Subcutaneous adipose tissue (tissue), 4 donors: Measurements from ENCODE around the gene THEM4. TPM values are rescaled to one million over a fixed set of nuclear protein-coding genes. Genes with fewer than 3 reads are reported as not detected.

Experiments
- total RNA-seq, 4 donors: library from RNA; depleted of rRNA; stranded (reverse); fragments of >200 nt; gene quantifications; one replicate each; pipeline ENCODE4 v1.1.0, GENCODE V29; 2016
- TF ChIP-seq, protein P1 (sequence below): fragments of 450-650 bp; IDR thresholded peaks from one replicate; pipeline ENCODE4 v1.5.1; 2016; ENCODE audit warnings: low read depth, mild to moderate bottlenecking, control low read depth, antibody characterized with exemption, moderate library complexity

Gene THEM4
- total RNA-seq, 4 donors from 2014 or later, result 20.7 to 34.2 (median 26.5) TPM

DNA sequence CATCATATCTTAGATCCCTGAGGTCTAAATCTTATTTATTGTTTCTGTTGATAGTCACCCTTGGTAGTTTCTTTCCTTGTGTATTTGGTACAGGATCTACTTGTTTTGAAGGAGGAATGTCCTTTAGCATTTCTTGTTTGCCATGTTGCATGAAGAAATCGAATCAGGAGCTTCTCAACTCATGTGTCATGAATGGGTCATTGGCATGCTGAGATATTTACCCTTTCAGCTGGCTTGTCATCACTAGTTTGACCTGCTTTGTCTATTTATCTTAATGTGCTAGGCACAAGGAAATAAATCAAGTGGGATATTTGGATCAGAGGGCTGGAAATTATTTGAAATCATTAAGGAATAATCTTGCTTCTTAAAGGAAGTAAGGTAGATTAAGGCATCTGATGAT lies 23.8 kb downstream of the THEM4 start:
- TF ChIP-seq, protein P1, sequence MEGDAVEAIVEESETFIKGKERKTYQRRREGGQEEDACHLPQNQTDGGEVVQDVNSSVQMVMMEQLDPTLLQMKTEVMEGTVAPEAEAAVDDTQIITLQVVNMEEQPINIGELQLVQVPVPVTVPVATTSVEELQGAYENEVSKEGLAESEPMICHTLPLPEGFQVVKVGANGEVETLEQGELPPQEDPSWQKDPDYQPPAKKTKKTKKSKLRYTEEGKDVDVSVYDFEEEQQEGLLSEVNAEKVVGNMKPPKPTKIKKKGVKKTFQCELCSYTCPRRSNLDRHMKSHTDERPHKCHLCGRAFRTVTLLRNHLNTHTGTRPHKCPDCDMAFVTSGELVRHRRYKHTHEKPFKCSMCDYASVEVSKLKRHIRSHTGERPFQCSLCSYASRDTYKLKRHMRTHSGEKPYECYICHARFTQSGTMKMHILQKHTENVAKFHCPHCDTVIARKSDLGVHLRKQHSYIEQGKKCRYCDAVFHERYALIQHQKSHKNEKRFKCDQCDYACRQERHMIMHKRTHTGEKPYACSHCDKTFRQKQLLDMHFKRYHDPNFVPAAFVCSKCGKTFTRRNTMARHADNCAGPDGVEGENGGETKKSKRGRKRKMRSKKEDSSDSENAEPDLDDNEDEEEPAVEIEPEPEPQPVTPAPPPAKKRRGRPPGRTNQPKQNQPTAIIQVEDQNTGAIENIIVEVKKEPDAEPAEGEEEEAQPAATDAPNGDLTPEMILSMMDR, result no peak

DNA sequence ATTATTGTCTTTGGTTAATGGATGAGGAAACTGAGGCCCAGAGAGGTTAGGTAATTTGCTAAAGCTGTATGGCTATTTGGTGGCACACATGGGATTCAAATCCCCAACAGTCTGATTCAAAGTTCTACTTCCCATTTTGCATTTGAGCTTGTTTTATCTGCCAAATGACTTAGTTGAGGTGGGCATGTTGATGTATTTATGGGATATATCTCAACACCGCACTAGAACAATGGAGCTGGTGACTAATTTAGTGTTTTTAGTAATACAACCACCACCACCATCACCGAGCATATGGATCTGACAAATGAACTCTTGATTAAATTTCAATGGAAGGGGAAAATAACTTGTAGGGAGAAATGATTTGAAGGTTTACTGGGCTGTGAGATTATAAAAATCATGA lies 26.8 kb downstream of the THEM4 start:
- TF ChIP-seq, protein P1, result no peak

DNA sequence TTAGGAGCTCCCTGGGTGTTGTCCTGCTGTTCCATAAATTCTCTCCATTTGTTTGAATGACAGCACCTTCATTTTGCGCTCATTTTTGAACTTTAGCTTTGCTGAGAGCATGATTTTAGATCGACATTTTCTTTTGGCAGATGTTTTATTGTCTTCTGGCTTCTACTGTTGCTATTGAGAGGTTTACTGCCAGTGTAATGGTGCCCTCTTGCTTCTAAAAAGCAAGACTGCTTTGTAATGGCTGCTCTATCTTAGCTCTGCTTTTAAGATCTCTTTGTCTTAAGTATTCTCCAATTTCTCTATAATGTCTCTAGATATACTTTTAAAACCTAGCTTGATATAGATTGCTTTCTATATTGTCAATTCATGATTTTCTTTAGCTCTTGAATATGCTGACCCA lies 27.8 kb downstream of the THEM4 start:
- TF ChIP-seq, protein P1, result no peak

DNA sequence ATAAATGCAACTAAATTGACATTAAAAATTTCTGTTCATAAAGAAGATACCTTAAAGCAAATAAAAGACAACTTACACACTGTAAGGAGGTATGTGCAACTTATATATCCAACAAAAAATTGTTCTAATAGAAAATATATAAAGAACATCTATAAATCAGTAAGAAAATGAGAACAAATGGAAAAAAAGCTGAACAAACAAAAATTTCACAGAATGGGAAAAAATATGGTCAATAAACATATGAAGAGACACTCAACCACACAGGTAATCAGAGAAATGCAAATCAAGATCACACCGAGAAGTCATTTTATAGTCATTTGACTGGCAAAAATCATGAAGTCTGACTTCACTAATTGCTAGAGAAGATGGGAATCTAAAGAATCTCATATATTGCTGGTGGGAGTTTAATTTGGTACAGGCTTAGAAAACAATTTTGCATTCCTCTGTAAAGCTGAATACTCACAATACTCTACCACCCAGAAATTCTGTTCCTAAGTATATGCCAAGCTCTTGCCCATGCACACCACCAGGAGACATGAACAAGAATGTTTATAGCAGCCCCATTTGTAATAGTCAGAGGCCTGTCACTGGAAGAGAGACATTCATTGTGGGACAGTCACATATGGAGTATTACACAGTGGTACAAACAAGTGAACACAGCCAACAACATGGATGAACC lies 33.8 kb downstream of the THEM4 start:
- TF ChIP-seq, protein P1, result no peak

DNA sequence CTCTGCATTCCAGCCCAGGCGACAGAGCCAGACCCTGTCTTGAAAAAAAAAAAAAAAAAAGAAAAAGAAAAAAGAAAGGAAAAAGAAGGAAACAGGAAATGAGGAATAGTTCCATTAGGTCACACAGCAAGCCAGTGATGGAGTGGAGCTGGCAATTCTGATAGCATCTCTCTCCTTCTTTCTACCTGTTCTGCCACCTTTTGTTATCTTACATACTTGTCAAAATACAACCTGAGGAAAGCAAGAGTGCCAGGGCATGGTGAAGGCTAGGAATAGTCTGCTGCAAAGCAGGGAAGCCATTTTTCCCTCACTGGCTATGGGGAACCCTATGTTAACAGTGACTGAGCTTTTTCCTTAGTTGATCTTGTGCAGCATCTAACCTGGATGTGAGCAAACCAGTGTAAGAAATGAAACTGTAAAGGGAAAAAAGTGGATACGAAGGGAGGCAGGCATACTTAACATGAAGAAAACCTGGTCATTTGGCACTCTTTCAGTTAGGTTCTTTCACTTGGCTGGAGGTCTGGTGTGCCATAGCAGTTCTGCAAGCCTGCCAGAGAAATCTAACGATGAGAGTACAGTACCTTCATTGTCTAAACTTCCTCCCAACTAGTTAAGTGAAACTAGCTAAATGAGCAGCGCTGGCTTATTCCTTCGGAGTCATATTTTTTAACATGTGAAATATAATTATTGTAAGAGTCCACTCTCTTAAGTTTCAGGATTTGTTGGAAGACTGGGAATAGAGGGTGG lies 37.9 kb downstream of the THEM4 start:
- TF ChIP-seq, protein P1, result no peak

DNA sequence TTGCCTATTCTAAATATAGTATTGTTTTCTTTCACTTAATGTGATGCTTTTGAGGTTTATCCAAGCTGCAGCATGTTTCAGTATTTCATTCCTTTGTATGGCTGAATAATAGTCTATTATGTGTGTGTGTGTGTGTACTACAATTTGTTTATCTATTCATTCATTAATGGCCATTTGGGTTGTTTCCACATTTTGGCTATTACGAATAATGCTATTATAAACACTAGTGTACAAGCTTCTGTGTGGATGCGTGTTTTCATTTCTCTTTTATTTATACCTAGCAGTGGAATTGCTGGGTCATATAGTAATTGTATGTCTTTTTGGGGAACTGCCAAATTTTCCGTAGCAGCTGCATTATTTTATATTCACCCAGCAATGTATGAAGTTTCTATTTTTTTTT lies 40.8 kb downstream of the THEM4 start:
- TF ChIP-seq, protein P1, result no peak

DNA sequence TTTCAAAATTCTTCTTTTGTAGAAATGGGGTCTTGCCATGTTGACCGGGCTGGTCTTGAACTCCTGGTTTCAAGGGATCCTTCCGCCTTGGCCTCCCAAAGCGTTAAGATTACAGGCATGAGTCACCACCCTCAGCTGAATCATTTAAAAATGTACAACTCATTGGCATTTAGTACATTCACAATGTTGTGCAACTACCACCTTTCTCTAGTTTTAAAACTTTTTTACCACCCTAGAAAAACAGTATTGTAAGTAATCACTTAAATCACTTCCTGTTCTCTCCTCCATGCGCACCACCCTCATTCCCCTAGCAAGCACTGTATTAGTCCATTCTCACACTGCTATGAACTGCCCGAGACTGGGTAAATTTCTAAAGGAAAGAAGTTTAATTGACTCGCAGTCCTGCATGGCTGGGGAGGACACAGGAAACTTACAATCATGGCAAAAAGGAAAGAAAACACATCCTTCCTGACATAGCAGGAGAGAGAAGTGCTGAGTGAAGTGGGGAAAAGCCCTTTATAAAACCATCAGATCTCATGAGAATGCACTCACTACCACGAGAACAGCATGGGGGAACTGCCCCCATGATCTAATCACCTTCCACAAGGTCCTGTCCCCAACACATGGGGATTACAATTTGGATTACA lies 41.4 kb downstream of the THEM4 start:
- TF ChIP-seq, protein P1, result no peak
